ENCODE results near the gene CHCHD5.

CHCHD5 gene

DNA sequence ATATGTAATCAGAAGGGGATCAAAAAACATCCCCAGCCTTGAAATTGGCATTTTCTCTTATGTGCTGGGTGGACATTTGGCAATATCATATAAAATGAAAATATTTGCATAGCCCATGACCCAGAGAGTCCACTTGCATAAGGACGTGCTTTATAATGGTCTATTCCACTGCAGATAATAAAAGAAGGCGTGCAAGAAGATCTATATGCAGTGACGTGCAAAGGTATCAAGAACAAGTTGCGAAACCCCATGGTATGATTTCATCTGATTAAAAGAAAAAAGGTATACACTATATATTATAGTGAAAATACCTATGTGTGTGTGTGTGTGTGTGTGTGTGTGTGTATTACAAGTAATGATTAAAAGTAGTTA is 52.9 kb downstream of the CHCHD5 start:
- H3K4me1 ChIP-seq (ENCODE audit: low read depth, poor library complexity, severe bottlenecking): peaks cover 8% of the 10 kb centered on the region
- no peak overlapping the region for H3K9ac ChIP-seq
- H2AFZ ChIP-seq (ENCODE audit: low read depth): no peak overlapping the region
- TF ChIP-seq, protein P1, sequence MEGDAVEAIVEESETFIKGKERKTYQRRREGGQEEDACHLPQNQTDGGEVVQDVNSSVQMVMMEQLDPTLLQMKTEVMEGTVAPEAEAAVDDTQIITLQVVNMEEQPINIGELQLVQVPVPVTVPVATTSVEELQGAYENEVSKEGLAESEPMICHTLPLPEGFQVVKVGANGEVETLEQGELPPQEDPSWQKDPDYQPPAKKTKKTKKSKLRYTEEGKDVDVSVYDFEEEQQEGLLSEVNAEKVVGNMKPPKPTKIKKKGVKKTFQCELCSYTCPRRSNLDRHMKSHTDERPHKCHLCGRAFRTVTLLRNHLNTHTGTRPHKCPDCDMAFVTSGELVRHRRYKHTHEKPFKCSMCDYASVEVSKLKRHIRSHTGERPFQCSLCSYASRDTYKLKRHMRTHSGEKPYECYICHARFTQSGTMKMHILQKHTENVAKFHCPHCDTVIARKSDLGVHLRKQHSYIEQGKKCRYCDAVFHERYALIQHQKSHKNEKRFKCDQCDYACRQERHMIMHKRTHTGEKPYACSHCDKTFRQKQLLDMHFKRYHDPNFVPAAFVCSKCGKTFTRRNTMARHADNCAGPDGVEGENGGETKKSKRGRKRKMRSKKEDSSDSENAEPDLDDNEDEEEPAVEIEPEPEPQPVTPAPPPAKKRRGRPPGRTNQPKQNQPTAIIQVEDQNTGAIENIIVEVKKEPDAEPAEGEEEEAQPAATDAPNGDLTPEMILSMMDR (conservative IDR thresholded peaks at IDR 0.05; ENCODE audit: low read depth, low read length): no peak
- no peaks in the 10 kb centered on the region for H3K79me2 ChIP-seq (ENCODE audit: insufficient read depth, low read depth)
- H3K4me2 ChIP-seq: no peak overlapping the region
- H3K27me3 ChIP-seq (ENCODE audit: insufficient read depth, low read depth): peaks cover 37% of the 10 kb centered on the region
- H3K27ac ChIP-seq: no peak overlapping the region
- no peaks in the 10 kb centered on the region for H3K36me3 ChIP-seq (ENCODE audit: insufficient read depth)
- no peak overlapping the region for H3K4me3 ChIP-seq (IDR thresholded peaks at IDR 0.05; ENCODE audit: insufficient read depth, low read depth, low read length)
- no peaks in the 10 kb centered on the region for H4K20me1 ChIP-seq (ENCODE audit: insufficient read depth)

All from KMS-11 (cell line).